Stromal cell of bone marrow (primary cell): ENCODE data around the gene GGA2.
A peak's percentile ranks its signal among the peaks of the same experiment; 100 is the strongest.
"Not testable (repeated sequence)": the region's sequence is repeated elsewhere in the genome, so short reads cannot be mapped to it uniquely, and the experiment has no call there.

Experiments used
- DNase-seq: peaks from one replicate; pipeline ENCODE4 v3.0.0-alpha.2; 2012; ENCODE audit warnings: low read depth

GGA2 gene

GRCh38 chr16:23504453-23505179 lies 5.7 kb downstream of the GGA2 start:
- DNase-seq: peak; percentile 91

DNA sequence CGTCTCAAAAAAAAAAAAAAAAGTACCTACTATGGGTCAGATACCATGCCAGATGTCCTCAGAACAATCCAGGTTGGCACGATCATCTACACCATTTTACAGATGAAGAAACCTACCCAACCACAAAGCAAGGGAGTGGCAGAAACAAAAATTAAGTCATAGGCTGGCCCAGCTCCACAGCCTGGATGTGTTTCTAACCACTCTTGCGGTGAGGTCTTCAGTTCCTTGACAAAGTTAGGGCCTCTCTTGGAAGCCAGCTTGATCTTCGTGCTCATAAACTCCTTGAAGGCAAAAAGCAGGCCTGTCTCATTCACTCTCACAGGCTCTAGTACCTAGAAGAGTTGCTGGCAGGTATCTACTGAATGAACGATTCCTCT lies 6.2 kb downstream of the GGA2 start:
- DNase-seq: peak; percentile 70

- no peak for DNase-seq
Observed at GRCh38 chr16:23502466-23502865, 7.8 kb downstream of the GGA2 start.

DNA sequence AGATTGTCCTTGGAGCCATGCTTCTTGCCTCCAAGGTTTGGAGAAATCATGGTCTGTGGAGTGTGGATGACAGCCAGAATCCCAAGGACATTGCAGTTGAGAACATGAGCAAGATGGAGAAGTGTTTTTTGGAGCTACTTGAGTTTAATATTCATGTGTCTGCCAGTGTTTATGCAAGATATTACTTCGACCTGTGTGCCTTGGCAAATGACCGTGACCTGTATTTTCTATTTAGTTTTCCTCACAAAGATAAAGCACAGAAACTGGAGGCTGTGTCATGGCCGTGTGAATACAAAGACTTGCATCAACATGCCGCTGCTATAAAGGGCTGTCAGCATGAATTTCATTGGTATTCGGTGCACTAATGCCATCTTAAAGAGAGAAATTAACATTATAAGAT lies 9.0 kb downstream of the GGA2 start:
- DNase-seq: no peak

GRCh38 chr16:23500862-23501225 lies 9.4 kb downstream of the GGA2 start:
- no peak for DNase-seq

DNA sequence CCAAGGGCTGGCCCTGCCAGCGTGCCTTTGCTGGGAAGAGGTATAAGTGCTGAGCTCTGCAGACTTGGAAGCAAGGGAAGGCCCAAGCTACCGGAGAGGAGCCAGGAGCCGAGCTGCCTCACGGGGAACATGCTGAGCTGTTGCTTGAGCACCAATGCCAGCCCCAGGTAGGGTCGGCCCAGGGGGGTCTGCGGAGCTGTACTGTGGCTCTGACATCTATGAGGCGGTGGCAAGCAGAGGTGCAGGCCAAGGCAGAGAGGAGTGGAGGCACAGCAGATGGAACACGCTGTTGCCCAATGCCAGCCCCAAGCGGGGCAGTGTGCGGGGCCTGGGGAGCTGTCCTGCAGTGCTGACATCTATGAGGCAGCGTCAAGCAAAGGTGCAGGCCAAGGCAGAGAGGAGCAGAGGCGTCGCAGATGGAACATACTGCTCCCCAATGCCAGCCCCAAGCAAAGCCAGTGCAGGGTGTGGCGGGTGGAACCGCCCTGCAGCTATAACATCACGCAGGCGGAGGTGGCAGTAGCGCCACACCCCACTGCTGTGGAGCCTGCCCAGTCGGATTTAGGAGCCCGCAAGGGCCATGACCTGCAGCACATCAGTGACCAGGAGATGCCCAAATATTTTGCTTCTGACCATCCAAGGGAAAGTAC lies 10.0 kb downstream of the GGA2 start:
- DNase-seq: no peak

DNA sequence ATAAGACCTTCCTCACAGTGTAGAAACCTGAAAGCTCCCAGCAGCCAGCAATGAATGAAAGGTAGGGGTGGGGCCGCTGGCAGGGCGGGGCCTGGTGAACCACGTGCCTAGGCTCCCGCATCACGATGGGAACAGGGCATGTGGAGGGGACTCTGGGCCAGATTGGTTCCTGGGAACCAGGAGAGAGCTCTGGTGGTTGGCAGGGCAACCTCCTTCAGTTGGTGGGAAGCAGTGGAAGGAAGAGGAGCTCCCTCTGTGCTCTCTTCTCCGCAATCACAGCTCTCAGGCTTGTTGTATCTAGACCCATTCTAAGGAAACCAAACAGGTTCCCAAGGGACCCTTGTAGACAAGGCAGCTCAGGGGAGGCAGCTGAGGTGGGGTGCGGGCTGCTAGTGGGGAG lies 10.5 kb downstream of the GGA2 start:
- no peak for DNase-seq

- DNase-seq: no peak
Observed at GRCh38 chr16:23498863-23499262, 11.4 kb downstream of the GGA2 start.

DNA sequence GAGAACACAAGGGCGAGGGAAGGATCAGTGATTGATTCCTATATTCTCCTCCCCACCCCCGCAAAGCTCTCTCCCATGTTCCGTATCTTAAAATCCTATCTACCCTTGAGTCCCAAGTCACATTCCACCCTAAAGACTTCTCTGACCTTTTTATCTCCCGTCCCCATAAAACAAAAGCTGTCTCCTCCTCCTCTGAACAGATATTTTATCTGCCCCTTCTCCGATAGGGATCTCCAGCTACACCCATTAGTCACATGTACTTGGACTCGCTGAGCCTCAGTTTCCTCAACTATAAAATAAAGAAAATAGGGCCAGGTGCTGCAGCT lies 12.8 kb downstream of the GGA2 start:
- DNase-seq: no peak

GRCh38 chr16:23496821-23497542 lies 13.3 kb downstream of the GGA2 start:
- no peak for DNase-seq

- no peak for DNase-seq
Observed at GRCh38 chr16:23495671-23496070, 14.6 kb downstream of the GGA2 start.

- DNase-seq: no peak
Observed at GRCh38 chr16:23494188-23494587, 16.1 kb downstream of the GGA2 start.

GRCh38 chr16:23491490-23492391 lies 18.6 kb downstream of the GGA2 start:
- no peak for DNase-seq

- no peak for DNase-seq
Observed at GRCh38 chr16:23486480-23486879, 23.8 kb downstream of the GGA2 start.

DNA sequence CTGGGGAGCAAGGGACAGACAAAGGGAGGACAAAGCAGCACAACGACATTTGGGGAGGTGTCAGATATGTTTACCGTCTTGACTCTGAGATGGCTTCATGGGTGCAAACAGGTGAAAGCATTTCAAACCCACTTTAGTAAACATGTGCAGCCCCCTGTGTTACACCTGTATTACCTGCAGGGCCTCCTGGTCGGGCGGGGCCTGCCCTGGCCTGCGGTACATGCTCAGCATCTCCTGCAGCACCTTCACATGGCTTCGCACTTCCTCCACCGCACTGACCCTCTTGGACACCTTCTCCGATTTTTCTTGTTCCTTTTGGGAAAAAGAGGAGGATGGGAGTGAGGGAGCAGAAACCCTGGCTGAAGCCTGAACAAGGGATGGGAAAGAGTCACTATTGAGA lies 24.5 kb downstream of the GGA2 start:
- DNase-seq: no peak

GRCh38 chr16:23485257-23485614 lies 25.1 kb downstream of the GGA2 start:
- no peak for DNase-seq

DNA sequence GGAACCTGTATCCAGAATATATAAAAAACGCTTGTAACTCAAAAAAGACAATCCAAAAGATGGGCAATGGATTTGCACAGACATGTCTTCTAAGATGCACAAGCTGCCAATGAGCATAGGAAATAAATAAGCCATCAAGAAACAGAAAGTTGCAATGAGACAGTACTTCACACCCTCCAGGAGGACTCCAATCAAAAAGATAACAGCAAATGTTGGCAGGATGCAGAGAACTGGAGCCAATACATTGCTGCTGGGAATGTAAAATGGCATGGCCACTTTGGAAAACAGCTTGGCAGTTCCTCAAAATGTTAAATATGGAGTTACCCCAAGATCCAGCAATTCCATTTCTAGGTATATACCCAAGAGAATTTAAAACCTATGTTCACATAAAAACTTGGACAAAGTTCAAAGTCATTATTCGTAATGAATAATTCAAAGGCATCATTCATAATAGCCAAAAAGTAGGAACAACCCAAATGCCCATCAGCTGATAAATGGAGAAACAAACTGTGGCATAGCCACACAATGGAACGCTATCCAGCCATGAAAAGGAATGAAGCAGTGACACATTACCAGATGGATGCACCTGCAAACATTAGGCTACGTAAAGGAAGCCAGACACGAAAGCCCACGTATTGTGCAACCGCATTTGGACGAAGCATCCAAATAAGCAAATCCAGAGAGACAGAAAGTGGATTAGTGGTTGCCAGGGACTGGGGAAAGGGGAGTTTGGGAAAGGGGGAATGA lies 25.6 kb downstream of the GGA2 start:
- DNase-seq: no peak

GRCh38 chr16:23483492-23483891 lies 26.8 kb downstream of the GGA2 start:
- not testable (repeated sequence) for DNase-seq

DNA sequence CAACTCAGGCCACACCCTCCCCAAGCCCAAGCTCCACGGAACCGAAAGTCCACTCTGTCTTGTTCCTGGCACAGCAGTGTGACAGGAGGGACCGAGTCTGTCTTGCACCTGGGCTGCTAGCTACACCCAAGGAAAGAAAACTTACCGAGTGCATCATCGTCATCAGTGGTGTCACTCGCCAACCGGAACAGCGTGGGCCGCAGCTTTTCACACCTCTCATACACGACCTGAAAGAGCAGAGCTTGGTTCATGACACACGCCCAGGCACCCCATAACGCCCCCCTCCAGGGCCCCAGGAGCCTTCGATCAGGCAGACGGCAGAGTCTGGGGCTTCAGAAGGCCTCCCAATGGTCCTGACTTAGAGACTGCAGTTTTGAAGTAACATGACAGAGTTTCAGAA lies 27.5 kb downstream of the GGA2 start:
- DNase-seq: no peak

DNA sequence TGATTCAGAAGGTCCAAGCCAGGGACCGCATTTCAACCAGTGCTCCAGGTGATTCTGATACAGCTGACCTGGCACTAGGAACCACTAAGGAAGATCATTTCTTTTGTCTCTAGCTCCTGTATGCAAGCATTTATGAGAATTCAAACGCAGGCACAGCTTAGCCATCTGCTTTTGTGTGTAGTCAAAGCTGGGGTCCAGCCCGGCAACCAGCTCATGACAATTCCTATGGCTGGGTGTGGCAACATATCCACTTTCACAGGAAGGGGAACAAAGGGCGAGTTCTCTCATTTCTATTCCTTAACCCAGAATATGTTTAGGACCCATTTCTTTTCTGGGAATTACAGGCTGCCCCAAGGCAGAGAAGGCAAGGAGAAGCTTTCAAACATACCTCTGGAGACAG lies 30.0 kb downstream of the GGA2 start:
- DNase-seq: no peak

GRCh38 chr16:23479138-23479537 lies 31.2 kb downstream of the GGA2 start:
- no peak for DNase-seq

DNA sequence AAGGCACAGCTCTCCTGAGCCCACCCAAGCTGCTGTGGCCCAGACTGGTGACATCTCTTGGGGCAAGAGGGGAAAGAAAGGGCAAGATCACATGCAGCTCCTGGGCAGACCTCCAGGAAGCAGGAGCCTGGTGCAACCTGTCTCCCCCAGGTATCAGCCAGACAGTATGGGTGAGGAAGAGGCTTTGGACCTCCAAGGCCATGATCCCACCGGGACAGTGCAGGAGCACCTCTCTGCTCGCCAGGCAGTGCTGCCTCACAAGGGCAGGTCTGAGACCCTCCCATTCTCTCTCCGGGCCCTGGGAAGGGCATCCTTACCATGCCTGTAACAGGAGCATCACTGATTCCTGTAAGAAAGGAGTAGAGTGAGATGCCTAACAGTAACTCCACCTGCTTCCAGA lies 31.7 kb downstream of the GGA2 start:
- no peak for DNase-seq
